SK-N-MC (cell line): ENCODE data around the gene TCF12.

Experiments used
- EZH2 ChIP-seq: fragments of 200-600 bp; sonication (generic); IDR thresholded peaks from one replicate; pipeline ENCODE4 v1.6.1; 2017; ENCODE audit warnings: antibody characterized with exemption
- FOXP2 ChIP-seq: optimal IDR thresholded peaks from 2 replicates; pipeline ENCODE3; 2011; ENCODE audit warnings: mild to moderate bottlenecking, moderate library complexity; ENCODE audit not compliant: insufficient read depth; ENCODE audit errors: extremely low read length, control extremely low read depth

DNA sequence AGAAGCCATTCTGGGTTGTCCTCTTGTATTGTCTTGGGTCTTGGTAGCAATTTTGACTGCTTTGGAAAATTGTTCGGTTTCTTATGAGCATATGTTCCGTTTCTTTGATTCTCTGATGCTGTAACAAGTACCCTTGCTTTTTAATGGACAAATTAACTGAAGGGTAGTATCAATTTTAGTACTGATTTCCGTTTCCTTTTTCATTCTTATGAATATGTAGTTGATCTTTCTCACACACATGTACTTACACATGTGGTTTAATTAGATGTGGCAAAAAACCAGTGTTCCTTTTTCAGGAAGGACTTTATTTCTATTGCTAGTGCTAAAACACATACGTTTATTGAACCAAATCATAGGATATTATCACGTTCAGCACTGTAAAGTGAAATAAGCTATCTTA is 119.1 kb downstream of the TCF12 start:
- TF ChIP-seq EZH2 = no peak
- TF ChIP-seq FOXP2 = no peak
